T-cell (primary cell): Measurements from ENCODE around the gene HAAO. TPM values are rescaled to one million over a fixed set of nuclear protein-coding genes. Genes with fewer than 3 reads are reported as not detected.

Experiments
- ATAC-seq, 4 experiments: fragments of 200-7000 bp in 3 of 4; fragments of 150-1000 bp in 1 of 4; cut with Tn5 transposase; replicated peaks in 1 of 4; 1 replicate in 3 of 4; 2 replicates in 1 of 4; pipeline ENCODE4 v1.10.0; 2021; ENCODE audit warnings: moderate library complexity in 3 of 4, mild to moderate bottlenecking in 2 of 4, moderate number of reproducible peaks in 1 of 4
- CTCF ChIA-PET, 2 donors: fragments of 300-600 bp; sonication (Branson Sonifier 250); formaldehyde crosslinking; loops; one replicate each; lab custom pipeline; 2022; ENCODE audit warnings: antibody characterized with exemption in 2 of 2; lab: Charles Lee
- POLR2A ChIA-PET, 2 donors: fragments of 300-600 bp; sonication (Branson Sonifier 250); formaldehyde crosslinking; loops; one replicate each; lab custom pipeline; 2022; ENCODE audit warnings: antibody characterized with exemption in 2 of 2; lab: Charles Lee
- DNase-seq, 35 experiments: peaks; one replicate each; pipeline versions ENCODE4 v3.0.0 to v3.0.0-alpha.2; 2013 to 2023
- H3K27ac ChIP-seq: one replicate; pipeline ENCODE4 v1.5.1; 2013; ENCODE audit warnings: low read length
- H3K27me3 ChIP-seq, 2 experiments: replicated peaks in 1 of 2; 1 replicate in 1 of 2; 2 replicates in 1 of 2; pipeline versions ENCODE4 v1.6.1 to v1.7.0; 2013; ENCODE audit warnings: low read length in 1 of 2, mixed read lengths in 1 of 2; ENCODE audit not compliant: control insufficient read depth in 2 of 2, insufficient read depth in 2 of 2; ENCODE audit errors: extremely low read depth in 1 of 2
- H3K36me3 ChIP-seq, 2 donors: 1 replicate in 1 of 2; 2 replicates in 1 of 2; pipeline versions ENCODE4 v1.6.1 to v1.7.0; 2013; ENCODE audit warnings: low read length in 1 of 2; ENCODE audit not compliant: control insufficient read depth in 2 of 2, insufficient read depth in 1 of 2; ENCODE audit errors: extremely low read depth in 1 of 2
- H3K4me1 ChIP-seq, 2 experiments: 1 replicate in 1 of 2; 2 replicates in 1 of 2; pipeline versions ENCODE4 v1.6.1 to v1.7.0; 2013; ENCODE audit warnings: low read length in 2 of 2, mixed read lengths in 1 of 2; ENCODE audit not compliant: insufficient read depth in 2 of 2, control insufficient read depth in 1 of 2; ENCODE audit errors: extremely low read depth in 1 of 2
- H3K4me3 ChIP-seq, 2 donors: 1 replicate in 1 of 2; 2 replicates in 1 of 2; pipeline versions ENCODE4 v1.5.1 to v1.7.0; 2013; ENCODE audit warnings: mild to moderate bottlenecking in 2 of 2, low read length in 1 of 2, moderate library complexity in 1 of 2; ENCODE audit not compliant: control insufficient read depth in 1 of 2; ENCODE audit errors: extremely low read depth in 1 of 2
- H3K9me3 ChIP-seq: 2 replicates; pipeline ENCODE4 v1.7.0; 2013
- H3K27ac Mint-ChIP-seq, 2 donors: one replicate each; pipeline ENCODE4 v1.8.0; 2020 to 2021; ENCODE audit warnings: mild to moderate bottlenecking in 2 of 2, mixed read lengths in 2 of 2
- H3K27me3 Mint-ChIP-seq, 2 donors: one replicate each; pipeline ENCODE4 v1.8.0; 2021 to 2022; ENCODE audit warnings: mixed read lengths in 2 of 2
- H3K36me3 Mint-ChIP-seq: one replicate; pipeline ENCODE4 v1.8.0; 2021; ENCODE audit warnings: mixed read lengths
- H3K4me1 Mint-ChIP-seq, 3 donors: one replicate each; pipeline ENCODE4 v1.8.0; 2020 to 2022; ENCODE audit warnings: mixed read lengths in 3 of 3, mild to moderate bottlenecking in 1 of 3
- H3K4me3 Mint-ChIP-seq, 3 donors: one replicate each; pipeline ENCODE4 v1.8.0; 2020 to 2022; ENCODE audit warnings: mild to moderate bottlenecking in 3 of 3, mixed read lengths in 3 of 3, moderate library complexity in 3 of 3
- H3K9me3 Mint-ChIP-seq, 3 donors: one replicate each; pipeline ENCODE4 v1.8.0; 2020 to 2022; ENCODE audit warnings: mixed read lengths in 3 of 3
- WGBS: methylation state at CpG from one replicate; pipeline ENCODE4 v1.1.5; 2013; ENCODE audit warnings: missing lambda C conversion rate; ENCODE audit not compliant: insufficient coverage; 5-methylcytosine and 5-hydroxymethylcytosine counted together
- total RNA-seq, 35 experiments: library from RNA in 6 of 35; stranded (reverse) in 6 of 35; fragments of 120-200 nt in 1 of 35; gene quantifications; one replicate each; pipeline versions ENCODE4 v1.2.1 to v1.2.4 and lab custom pipeline; 2013 to 2026

The HAAO gene
- total RNA-seq, 5 donors from 2014 or later (not counting 1 experiment from before 2014, with no cell fraction given), result 0.38 to 0.72 (median 0.61) TPM; not detected in 2

GRCh38 chr2:42777883-42778805, 14.2 kb downstream of the HAAO start:
- no CpG with 5 or more reads among the region's 3 CpGs for WGBS

GRCh38 chr2:42775810-42776209, 16.6 kb downstream of the HAAO start:
- Mint-ChIP-seq H3K9me3 (peaks cover 0 to 4% (median 2%) of the 10 kb centered on the region in 3 donors), H3K27me3 (no peaks in the 10 kb centered on the region), H3K4me1 (peaks cover 18 to 35% (median 25%) of the 10 kb centered on the region in 3 donors), H3K4me3 (peak overlapping the region in 1 of 3 donors; percentile 47), H3K36me3 (no peaks in the 10 kb centered on the region), H3K27ac (peak overlapping the region; percentile 55 to 81)
- Histone ChIP-seq H3K27me3 (no peaks in the 10 kb centered on the region), H3K36me3 (no peaks in the 10 kb centered on the region), H3K4me3 (no peak overlapping the region), H3K27ac (no peak overlapping the region), H3K4me1 (peaks cover 13 to 18% of the 10 kb centered on the region in 2 experiments), H3K9me3 (no peaks in the 10 kb centered on the region)
- no CpG with 5 or more reads among the region's 3 CpGs for WGBS
- ATAC-seq (peak in 1 of 4 experiments; percentile 51), DNase-seq (no peak)
- CTCF ChIA-PET, result interaction anchor here (0.7 kb wide), 3 partner anchors 84 to 1031 kb away, joined by 5 to 12 read pairs (median 7); no protein-coding TSS in a partner anchor
- POLR2A ChIA-PET, result interaction anchor here (0.6 to 0.8 kb wide), 5 partner anchors 17 to 589 kb away, joined by 3 to 11 read pairs (median 6); no protein-coding TSS in a partner anchor

More at GRCh38 chr2:42777883-42778805, 14.2 kb downstream of the HAAO start:
- no peak overlapping the region for H3K4me3 ChIP-seq
- Mint-ChIP-seq H3K4me3 (peak overlapping the region in 1 of 3 donors; percentile 32), H3K27me3 (no peaks in the 10 kb centered on the region), H3K9me3 (peaks cover 0 to 4% (median 2%) of the 10 kb centered on the region in 3 donors), H3K4me1 (peaks cover 18 to 35% (median 25%) of the 10 kb centered on the region in 3 donors), H3K36me3 (no peaks in the 10 kb centered on the region), H3K27ac (peak overlapping the region in 1 of 2 donors; percentile 70)
- DNase-seq (no peak), ATAC-seq (no peak)
- POLR2A ChIA-PET, result interaction anchor here in 1 of 2 donors (0.6 kb wide), 1 partner anchor 1362 kb away, joined by 3 read pairs; no protein-coding TSS in a partner anchor
- H3K27ac ChIP-seq, result no peak overlapping the region
- H3K36me3 ChIP-seq, result peaks cover 0 to 1% of the 10 kb centered on the region in 2 donors
- CTCF ChIA-PET, result no interaction called here
- no peaks in the 10 kb centered on the region for H3K9me3 ChIP-seq
- no peaks in the 10 kb centered on the region for H3K27me3 ChIP-seq
- H3K4me1 ChIP-seq, result peaks cover 13 to 18% of the 10 kb centered on the region in 2 experiments

GRCh38 chr2:42775186-42775585, 17.2 kb downstream of the HAAO start:
- peak overlapping the region in 1 of 3 donors; percentile 47 for H3K4me3 Mint-ChIP-seq
- Histone ChIP-seq H3K4me1 (peaks cover 13 to 18% of the 10 kb centered on the region in 2 experiments), H3K36me3 (no peaks in the 10 kb centered on the region), H3K27me3 (no peaks in the 10 kb centered on the region), H3K9me3 (no peaks in the 10 kb centered on the region), H3K27ac (no peak overlapping the region), H3K4me3 (no peak overlapping the region)
- ChIA-PET POLR2A (interaction anchor here (0.6 to 0.8 kb wide), 5 partner anchors 16 to 588 kb away, joined by 3 to 11 read pairs (median 6); no protein-coding TSS in a partner anchor), CTCF (interaction anchor here in 1 of 2 donors (0.7 kb wide), 1 partner anchor 878 kb away, joined by 12 read pairs; no protein-coding TSS in a partner anchor)
- peaks cover 0 to 4% (median 2%) of the 10 kb centered on the region in 3 donors for H3K9me3 Mint-ChIP-seq
- no peaks in the 10 kb centered on the region for H3K36me3 Mint-ChIP-seq
- peak overlapping the region; percentile 55 to 81 for H3K27ac Mint-ChIP-seq
- no peak for DNase-seq
- no peak for ATAC-seq
- WGBS, result no CpG with 5 or more reads among the region's 2 CpGs
- no peaks in the 10 kb centered on the region for H3K27me3 Mint-ChIP-seq
- H3K4me1 Mint-ChIP-seq, result peaks cover 18 to 35% (median 25%) of the 10 kb centered on the region in 3 donors

GRCh38 chr2:42771546-42772153, 20.7 kb downstream of the HAAO start:
- peaks cover 8 to 11% of the 10 kb centered on the region in 2 experiments for H3K4me1 ChIP-seq
- CTCF ChIA-PET, result no interaction called here
- H3K27me3 ChIP-seq, result no peaks in the 10 kb centered on the region
- H3K9me3 ChIP-seq, result no peaks in the 10 kb centered on the region
- WGBS, result 71% methylated on average over 3 of the region's 5 CpGs
- POLR2A ChIA-PET, result no interaction called here
- no peak overlapping the region for H3K27ac ChIP-seq
- ATAC-seq (no peak), DNase-seq (no peak)
- H3K27ac Mint-ChIP-seq, result no peak overlapping the region
- H3K27me3 Mint-ChIP-seq, result no peaks in the 10 kb centered on the region
- H3K4me3 Mint-ChIP-seq, result no peak overlapping the region
- H3K4me3 ChIP-seq, result no peak overlapping the region
- H3K4me1 Mint-ChIP-seq, result peaks cover 14 to 21% (median 20%) of the 10 kb centered on the region in 3 donors
- H3K36me3 ChIP-seq, result no peaks in the 10 kb centered on the region
- no peaks in the 10 kb centered on the region for H3K9me3 Mint-ChIP-seq
- no peaks in the 10 kb centered on the region for H3K36me3 Mint-ChIP-seq

GRCh38 chr2:42770288-42771131, 21.9 kb downstream of the HAAO start:
- Histone ChIP-seq H3K4me1 (peaks cover 0 to 4% of the 10 kb centered on the region in 2 experiments), H3K27ac (no peak overlapping the region), H3K27me3 (no peaks in the 10 kb centered on the region), H3K4me3 (no peak overlapping the region), H3K9me3 (no peaks in the 10 kb centered on the region), H3K36me3 (no peaks in the 10 kb centered on the region)
- DNase-seq, result peak in 1 of 35 experiments; percentile 24
- POLR2A ChIA-PET, result no interaction called here
- peak in 1 of 4 experiments; percentile 36 for ATAC-seq
- H3K4me1 Mint-ChIP-seq, result peaks cover 6 to 14% (median 9%) of the 10 kb centered on the region in 3 donors
- no peak overlapping the region for H3K4me3 Mint-ChIP-seq
- no peaks in the 10 kb centered on the region for H3K27me3 Mint-ChIP-seq
- CTCF ChIA-PET, result interaction anchor here in 1 of 2 donors (0.6 kb wide), 1 partner anchor 12 kb away, joined by 3 read pairs; no protein-coding TSS in a partner anchor
- WGBS, result 95% methylated on average over 14 of the region's 19 CpGs
- H3K9me3 Mint-ChIP-seq, result no peaks in the 10 kb centered on the region
- no peaks in the 10 kb centered on the region for H3K36me3 Mint-ChIP-seq
- no peak overlapping the region for H3K27ac Mint-ChIP-seq
